Parathyroid adenoma (tissue), 2 donors: Measurements from ENCODE around the gene CSRNP2.

Experiments used
- H2AFZ ChIP-seq: fragments of 300-600 bp; sonication (generic); one replicate; pipeline ENCODE4 v1.7.0; 2017; ENCODE audit warnings: antibody characterized with exemption, mild to moderate bottlenecking
- H3K27ac ChIP-seq: fragments of 300-600 bp; sonication (generic); one replicate; pipeline ENCODE4 v1.7.0; 2017
- H3K27me3 ChIP-seq: fragments of 300-600 bp; sonication (generic); one replicate; pipeline ENCODE4 v1.7.0; 2017; ENCODE audit warnings: low read length; ENCODE audit not compliant: control insufficient read depth, insufficient read depth
- H3K36me3 ChIP-seq: fragments of 300-600 bp; sonication (generic); one replicate; pipeline ENCODE4 v1.7.0; 2017; ENCODE audit warnings: low read length; ENCODE audit not compliant: control insufficient read depth, insufficient read depth
- H3K4me1 ChIP-seq: fragments of 300-600 bp; sonication (generic); one replicate; pipeline ENCODE4 v1.7.0; 2017; ENCODE audit warnings: control low read depth
- H3K4me2 ChIP-seq: fragments of 300-600 bp; sonication (generic); one replicate; pipeline ENCODE4 v1.7.0; 2017; ENCODE audit warnings: low read length
- H3K4me3 ChIP-seq: fragments of 300-600 bp; sonication (generic); one replicate; pipeline ENCODE4 v1.7.0; 2017; ENCODE audit warnings: low read depth, low read length
- H3K79me2 ChIP-seq: fragments of 300-600 bp; sonication (generic); one replicate; pipeline ENCODE4 v1.7.0; 2017; ENCODE audit warnings: control low read depth
- H3K9ac ChIP-seq: fragments of 300-600 bp; sonication (generic); one replicate; pipeline ENCODE4 v1.7.0; 2017; ENCODE audit warnings: mild to moderate bottlenecking
- H3K9me3 ChIP-seq: fragments of 300-600 bp; sonication (generic); one replicate; pipeline ENCODE4 v1.7.0; 2017; ENCODE audit warnings: low read length; ENCODE audit not compliant: control insufficient read depth
- TF ChIP-seq, protein P1 (sequence below): fragments of 300-600 bp; sonication (generic); IDR thresholded peaks from one replicate; pipeline ENCODE4 v1.7.0; 2017; ENCODE audit warnings: antibody characterized with exemption, mild to moderate bottlenecking
- donor health status: primary hyperparathyroidism.

CSRNP2 gene

DNA sequence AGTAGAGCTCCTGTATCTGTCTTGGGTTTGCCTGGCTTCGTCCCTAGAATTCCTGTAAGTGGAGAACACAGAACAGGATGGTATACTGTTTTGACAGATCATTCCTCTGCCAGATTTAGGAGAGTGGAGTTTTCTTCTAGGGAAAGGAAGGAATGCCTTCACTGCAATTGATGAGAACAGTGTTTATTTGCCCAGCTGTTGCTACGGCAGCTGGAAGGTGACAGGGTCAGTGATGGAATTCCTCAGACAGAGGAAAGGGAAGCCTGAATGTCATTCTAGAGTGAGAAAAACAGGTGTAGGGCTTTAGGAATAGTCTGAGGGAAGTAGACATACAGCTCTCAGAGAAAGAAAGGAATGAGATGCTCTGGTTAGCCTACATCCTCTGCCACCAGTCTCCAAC is 11.7 kb downstream of the CSRNP2 start:
- Histone ChIP-seq H3K4me3 (no peak overlapping the region), H3K9me3 (no peaks in the 10 kb centered on the region), H3K4me2 (no peak overlapping the region), H3K27me3 (no peaks in the 10 kb centered on the region), H3K36me3 (no peaks in the 10 kb centered on the region), H3K4me1 (peaks cover 4% of the 10 kb centered on the region), H3K79me2 (peaks cover 18% of the 10 kb centered on the region), H2AFZ (no peak overlapping the region), H3K9ac (no peak overlapping the region), H3K27ac (no peak overlapping the region)
- TF ChIP-seq, protein P1, sequence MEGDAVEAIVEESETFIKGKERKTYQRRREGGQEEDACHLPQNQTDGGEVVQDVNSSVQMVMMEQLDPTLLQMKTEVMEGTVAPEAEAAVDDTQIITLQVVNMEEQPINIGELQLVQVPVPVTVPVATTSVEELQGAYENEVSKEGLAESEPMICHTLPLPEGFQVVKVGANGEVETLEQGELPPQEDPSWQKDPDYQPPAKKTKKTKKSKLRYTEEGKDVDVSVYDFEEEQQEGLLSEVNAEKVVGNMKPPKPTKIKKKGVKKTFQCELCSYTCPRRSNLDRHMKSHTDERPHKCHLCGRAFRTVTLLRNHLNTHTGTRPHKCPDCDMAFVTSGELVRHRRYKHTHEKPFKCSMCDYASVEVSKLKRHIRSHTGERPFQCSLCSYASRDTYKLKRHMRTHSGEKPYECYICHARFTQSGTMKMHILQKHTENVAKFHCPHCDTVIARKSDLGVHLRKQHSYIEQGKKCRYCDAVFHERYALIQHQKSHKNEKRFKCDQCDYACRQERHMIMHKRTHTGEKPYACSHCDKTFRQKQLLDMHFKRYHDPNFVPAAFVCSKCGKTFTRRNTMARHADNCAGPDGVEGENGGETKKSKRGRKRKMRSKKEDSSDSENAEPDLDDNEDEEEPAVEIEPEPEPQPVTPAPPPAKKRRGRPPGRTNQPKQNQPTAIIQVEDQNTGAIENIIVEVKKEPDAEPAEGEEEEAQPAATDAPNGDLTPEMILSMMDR = no peak

DNA sequence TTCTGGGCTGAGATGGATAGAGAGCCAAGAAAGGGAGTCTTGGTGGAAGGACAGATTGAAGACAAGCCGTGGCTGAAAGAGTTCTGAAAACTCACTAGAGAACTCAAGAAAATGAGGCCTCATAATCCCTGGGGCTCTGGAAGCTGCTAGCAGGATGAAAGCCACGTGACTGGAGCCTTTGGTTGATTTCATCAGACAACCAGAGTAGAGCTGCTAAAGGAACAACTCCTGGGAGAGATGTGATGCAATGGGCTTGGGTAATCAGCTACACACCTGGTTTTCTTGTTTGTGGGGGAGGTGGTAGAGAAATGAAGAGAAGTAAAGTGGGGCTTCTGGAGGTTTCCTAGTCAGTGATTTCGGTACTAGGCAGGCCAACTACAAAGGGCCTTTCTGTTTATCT is 13.4 kb downstream of the CSRNP2 start:
- Histone ChIP-seq H3K27me3 (no peaks in the 10 kb centered on the region), H3K4me3 (no peak overlapping the region), H2AFZ (no peak overlapping the region), H3K9me3 (no peaks in the 10 kb centered on the region), H3K9ac (no peak overlapping the region), H3K4me2 (no peak overlapping the region), H3K79me2 (peaks cover 11% of the 10 kb centered on the region), H3K4me1 (no peaks in the 10 kb centered on the region), H3K36me3 (no peaks in the 10 kb centered on the region), H3K27ac (no peak overlapping the region)
- TF ChIP-seq, protein P1 = no peak

DNA sequence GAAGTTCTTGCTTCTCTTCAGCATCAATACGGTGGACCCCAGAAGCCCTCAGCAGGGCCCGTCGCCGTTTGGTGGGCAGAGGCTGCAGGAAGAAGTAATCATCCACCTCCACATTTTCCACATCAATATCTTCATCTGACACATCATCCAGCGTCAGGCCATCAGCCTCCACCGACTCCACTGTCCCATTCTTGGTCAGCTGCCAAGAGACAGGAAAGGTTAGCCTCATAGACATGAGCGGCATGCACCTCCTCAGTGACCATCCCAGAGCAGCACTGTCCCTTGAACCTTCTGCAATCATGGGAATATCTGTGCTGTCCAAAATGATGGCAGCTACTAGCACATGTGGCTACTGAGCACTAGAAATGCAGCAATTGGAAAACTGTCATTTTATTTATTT is 15.6 kb downstream of the CSRNP2 start:
- Histone ChIP-seq H3K4me1 (no peaks in the 10 kb centered on the region), H3K36me3 (no peaks in the 10 kb centered on the region), H3K27me3 (no peaks in the 10 kb centered on the region), H3K4me3 (no peak overlapping the region), H3K79me2 (peaks cover 5% of the 10 kb centered on the region), H3K4me2 (no peak overlapping the region), H3K9ac (no peak overlapping the region), H2AFZ (no peak overlapping the region), H3K27ac (no peak overlapping the region), H3K9me3 (no peaks in the 10 kb centered on the region)
- TF ChIP-seq, protein P1 = no peak

DNA sequence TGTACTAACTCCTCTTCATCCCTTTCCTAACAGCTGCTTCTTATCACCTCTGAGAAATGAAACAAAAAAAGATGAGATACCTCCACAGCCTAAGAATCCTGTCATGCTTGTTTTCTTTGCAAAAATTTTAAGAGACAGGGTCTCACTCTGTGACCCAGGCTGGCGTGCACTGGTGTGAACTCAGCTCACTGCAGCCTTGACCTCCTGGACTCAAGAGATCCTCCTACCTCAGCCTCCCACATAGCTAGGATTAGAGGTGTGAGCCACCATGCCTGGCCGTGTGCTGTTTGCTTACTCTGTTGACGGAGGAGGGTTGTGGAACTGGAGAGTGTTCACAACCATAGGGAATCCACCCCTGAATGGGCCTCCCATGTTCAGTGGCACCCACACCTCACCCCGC is 16.2 kb downstream of the CSRNP2 start:
- Histone ChIP-seq H2AFZ (no peak overlapping the region), H3K27ac (no peak overlapping the region), H3K9ac (no peak overlapping the region), H3K27me3 (no peaks in the 10 kb centered on the region), H3K4me2 (no peak overlapping the region), H3K4me3 (no peak overlapping the region), H3K4me1 (no peaks in the 10 kb centered on the region), H3K36me3 (no peaks in the 10 kb centered on the region), H3K9me3 (no peaks in the 10 kb centered on the region), H3K79me2 (peaks cover 5% of the 10 kb centered on the region)
- TF ChIP-seq, protein P1 = no peak

DNA sequence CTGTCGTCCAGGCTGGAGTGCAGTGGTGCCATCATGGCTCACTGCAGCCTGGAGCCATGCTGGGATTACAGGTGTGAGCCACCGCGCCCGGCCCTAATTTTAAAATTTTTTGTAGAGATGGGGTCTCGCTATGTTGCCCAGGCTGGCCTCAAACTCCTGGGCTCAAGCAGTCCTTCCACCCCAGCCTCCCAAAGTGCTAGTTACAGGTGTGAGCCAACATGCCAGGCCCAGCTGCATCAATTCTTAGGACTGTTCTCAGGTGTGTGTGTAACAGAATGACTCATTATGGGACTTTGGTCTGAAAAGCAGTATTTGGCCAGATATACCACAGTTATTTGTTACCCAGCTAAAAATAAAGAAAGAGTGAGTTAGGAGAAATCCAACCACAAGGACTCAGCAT is 17.9 kb downstream of the CSRNP2 start:
- H3K4me2 ChIP-seq = no peak overlapping the region
- H3K4me1 ChIP-seq = no peaks in the 10 kb centered on the region
- no peak overlapping the region for H2AFZ ChIP-seq
- no peak overlapping the region for H3K9ac ChIP-seq
- no peaks in the 10 kb centered on the region for H3K79me2 ChIP-seq
- TF ChIP-seq, protein P1 = no peak
- H3K4me3 ChIP-seq = no peak overlapping the region
- no peaks in the 10 kb centered on the region for H3K27me3 ChIP-seq
- no peak overlapping the region for H3K27ac ChIP-seq
- H3K36me3 ChIP-seq = no peaks in the 10 kb centered on the region
- no peaks in the 10 kb centered on the region for H3K9me3 ChIP-seq
